Fibroblast of lung (primary cell): ENCODE data around the gene DPEP2. TPM values are rescaled to one million over a fixed set of nuclear protein-coding genes. Genes with fewer than 3 reads are reported as not detected.
"Not testable (repeated sequence)": the region's sequence is repeated elsewhere in the genome, so short reads cannot be mapped to it uniquely, and the experiment has no call there.

Experiments used
- DNase-seq, 2 donors: peaks; one replicate each; pipeline versions ENCODE4 v3.0.0 to v3.0.0-alpha.2; 2010; ENCODE audit warnings: low read depth in 2 of 2
- H2AFZ ChIP-seq: 2 replicates; pipeline ENCODE4 v1.5.1; 2012; ENCODE audit warnings: low read length, control low read depth, inconsistent platforms
- H3K27ac ChIP-seq: 2 replicates; pipeline ENCODE4 v1.5.1; 2011; ENCODE audit warnings: low read length, control low read depth; ENCODE audit not compliant: insufficient read depth
- H3K27me3 ChIP-seq: 2 replicates; pipeline ENCODE4 v1.5.1; 2011; ENCODE audit warnings: mild to moderate bottlenecking, low read length; ENCODE audit not compliant: control insufficient read depth, insufficient read depth
- H3K36me3 ChIP-seq: 2 replicates; pipeline ENCODE4 v1.5.1; 2011; ENCODE audit warnings: low read length; ENCODE audit not compliant: control insufficient read depth, insufficient read depth
- H3K4me1 ChIP-seq: 2 replicates; pipeline ENCODE4 v1.5.1; 2011; ENCODE audit warnings: low read length; ENCODE audit not compliant: control insufficient read depth, insufficient read depth; ENCODE audit errors: extremely low read depth
- H3K4me2 ChIP-seq: 2 replicates; pipeline ENCODE4 v1.5.1; 2011; ENCODE audit warnings: low read length, control low read depth; ENCODE audit not compliant: insufficient read depth; ENCODE audit errors: extremely low read depth
- H3K4me3 ChIP-seq, 4 experiments: fragments of 200-600 bp in 1 of 4; sonication (generic) in 1 of 4; replicated peaks in 1 of 4; 2 replicates each; pipeline ENCODE4 v1.5.1; 2011 to 2016; ENCODE audit warnings: low read length in 4 of 4, low read depth in 3 of 4, mild to moderate bottlenecking in 3 of 4, control low read depth in 2 of 4, inconsistent platforms in 1 of 4, mixed read lengths in 1 of 4; ENCODE audit not compliant: insufficient read depth in 1 of 4; ENCODE audit errors: control extremely low read depth in 1 of 4
- H3K79me2 ChIP-seq: 2 replicates; pipeline ENCODE4 v1.5.1; 2012; ENCODE audit warnings: mild to moderate bottlenecking, low read length, inconsistent platforms; ENCODE audit not compliant: control insufficient read depth, insufficient read depth
- H3K9ac ChIP-seq: 2 replicates; pipeline ENCODE4 v1.5.1; 2011; ENCODE audit warnings: mild to moderate bottlenecking, low read length, control low read depth; ENCODE audit not compliant: insufficient read depth
- H3K9me3 ChIP-seq: 2 replicates; pipeline ENCODE4 v1.5.1; 2012; ENCODE audit warnings: low read depth, low read length; ENCODE audit not compliant: control insufficient read depth, insufficient read depth
- H4K20me1 ChIP-seq: 2 replicates; pipeline ENCODE4 v1.5.1; 2011; ENCODE audit warnings: low read length; ENCODE audit not compliant: control insufficient read depth, insufficient read depth; ENCODE audit errors: extremely low read depth
- EZH2 ChIP-seq: IDR thresholded peaks from 2 replicates; pipeline ENCODE4 v1.5.1; 2012; ENCODE audit warnings: low read length, control low read depth, mild to moderate bottlenecking; ENCODE audit errors: missing control alignments
- polyA plus RNA-seq, 2 donors: library from polyadenylated mRNA; depleted of rRNA in 1 of 2; stranded (reverse) in 1 of 2; unstranded in 1 of 2; fragments of >200 nt; gene quantifications; 2 replicates each; pipeline ENCODE4 v1.2.1, GENCODE V29; 2011 to 2012; ENCODE audit warnings: missing spikeins in 1 of 2
- total RNA-seq: library from RNA; depleted of rRNA; stranded (reverse); fragments of >200 nt; gene quantifications from 2 replicates; pipeline ENCODE4 v1.2.1, GENCODE V29; 2014
- TF ChIP-seq, protein P1 (sequence below), 2 donors: IDR thresholded peaks in 1 of 2; conservative IDR thresholded peaks in 1 of 2; 1 replicate in 1 of 2; 2 replicates in 1 of 2; pipeline ENCODE4 v1.5.1; 2011 to 2012; ENCODE audit warnings: low read length in 2 of 2, control low read depth in 1 of 2, inconsistent platforms in 1 of 2, low read depth in 1 of 2, mild to moderate bottlenecking in 1 of 2

DPEP2 gene
- total and polyA plus RNA-seq, 2 donors (not counting 1 experiment from before 2014, with no cell fraction given) = not detected

DNA sequence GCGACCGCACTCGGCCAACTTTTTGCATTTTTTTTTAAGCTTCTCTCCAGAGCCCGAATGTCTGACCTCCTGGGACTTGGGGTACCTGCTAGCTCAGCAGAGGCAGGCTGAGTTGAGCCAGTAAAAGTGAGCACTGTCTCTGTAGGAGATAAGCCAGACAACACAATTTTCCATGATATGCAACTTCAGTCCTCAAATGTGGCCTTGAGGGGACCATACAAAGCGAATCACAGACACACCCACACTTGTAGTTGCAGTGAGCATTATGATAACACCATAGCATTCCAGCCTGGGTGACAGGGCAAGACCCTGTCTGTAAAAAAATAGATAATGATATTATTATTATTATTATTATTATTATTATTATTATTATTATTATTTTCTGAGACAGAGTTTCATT lies 2.6 kb downstream of the DPEP2 start:
- Histone ChIP-seq H3K27ac (no peak overlapping the region), H3K9me3 (no peaks in the 10 kb centered on the region), H3K27me3 (no peaks in the 10 kb centered on the region), H3K4me3 (no peak overlapping the region), H3K36me3 (no peaks in the 10 kb centered on the region), H3K79me2 (no peaks in the 10 kb centered on the region), H3K4me1 (peaks cover 2% of the 10 kb centered on the region), H3K4me2 (no peak overlapping the region), H2AFZ (no peak overlapping the region), H4K20me1 (no peaks in the 10 kb centered on the region), H3K9ac (no peak overlapping the region)
- TF ChIP-seq EZH2 = no peak
- TF ChIP-seq, protein P1, sequence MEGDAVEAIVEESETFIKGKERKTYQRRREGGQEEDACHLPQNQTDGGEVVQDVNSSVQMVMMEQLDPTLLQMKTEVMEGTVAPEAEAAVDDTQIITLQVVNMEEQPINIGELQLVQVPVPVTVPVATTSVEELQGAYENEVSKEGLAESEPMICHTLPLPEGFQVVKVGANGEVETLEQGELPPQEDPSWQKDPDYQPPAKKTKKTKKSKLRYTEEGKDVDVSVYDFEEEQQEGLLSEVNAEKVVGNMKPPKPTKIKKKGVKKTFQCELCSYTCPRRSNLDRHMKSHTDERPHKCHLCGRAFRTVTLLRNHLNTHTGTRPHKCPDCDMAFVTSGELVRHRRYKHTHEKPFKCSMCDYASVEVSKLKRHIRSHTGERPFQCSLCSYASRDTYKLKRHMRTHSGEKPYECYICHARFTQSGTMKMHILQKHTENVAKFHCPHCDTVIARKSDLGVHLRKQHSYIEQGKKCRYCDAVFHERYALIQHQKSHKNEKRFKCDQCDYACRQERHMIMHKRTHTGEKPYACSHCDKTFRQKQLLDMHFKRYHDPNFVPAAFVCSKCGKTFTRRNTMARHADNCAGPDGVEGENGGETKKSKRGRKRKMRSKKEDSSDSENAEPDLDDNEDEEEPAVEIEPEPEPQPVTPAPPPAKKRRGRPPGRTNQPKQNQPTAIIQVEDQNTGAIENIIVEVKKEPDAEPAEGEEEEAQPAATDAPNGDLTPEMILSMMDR (conservative IDR thresholded peaks at IDR 0.05 in 1 of 2, IDR thresholded peaks at IDR 0.05 in 1 of 2; ENCODE audit: low read depth in 1 of 2, low read length in 2 of 2) = no peak
- no peak for DNase-seq

DNA sequence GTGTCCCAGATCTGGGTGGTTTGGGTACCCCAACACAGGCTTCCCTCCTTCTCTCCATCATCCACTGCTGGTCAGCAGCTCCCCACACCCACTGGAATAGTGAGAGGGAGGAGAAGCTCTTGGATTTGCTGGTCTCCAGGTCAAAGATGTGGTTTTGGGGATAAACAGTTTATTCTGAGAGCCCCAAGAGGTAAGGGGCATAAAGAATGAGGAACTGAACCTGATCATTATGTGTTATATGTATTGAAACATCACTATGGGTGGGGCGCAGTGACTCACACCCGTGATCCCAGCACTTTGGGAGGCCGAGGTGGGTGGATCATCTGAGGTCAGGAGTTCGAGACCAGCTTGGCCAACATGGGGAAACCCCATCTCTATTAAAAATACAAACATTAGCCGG lies 3.9 kb downstream of the DPEP2 start:
- H3K4me1 ChIP-seq = peaks cover 2% of the 10 kb centered on the region
- no peaks in the 10 kb centered on the region for H3K9me3 ChIP-seq
- H3K9ac ChIP-seq = no peak overlapping the region
- H2AFZ ChIP-seq = no peak overlapping the region
- no peak overlapping the region for H3K27ac ChIP-seq
- no peak overlapping the region for H3K4me3 ChIP-seq
- H3K36me3 ChIP-seq = no peaks in the 10 kb centered on the region
- no peak overlapping the region for H3K4me2 ChIP-seq
- DNase-seq = no peak
- H3K79me2 ChIP-seq = no peaks in the 10 kb centered on the region
- H4K20me1 ChIP-seq = no peaks in the 10 kb centered on the region
- H3K27me3 ChIP-seq = no peaks in the 10 kb centered on the region
- TF ChIP-seq EZH2 = no peak
- TF ChIP-seq, protein P1 (conservative IDR thresholded peaks at IDR 0.05 in 1 of 2, IDR thresholded peaks at IDR 0.05 in 1 of 2; ENCODE audit: low read depth in 1 of 2, low read length in 2 of 2) = no peak

DNA sequence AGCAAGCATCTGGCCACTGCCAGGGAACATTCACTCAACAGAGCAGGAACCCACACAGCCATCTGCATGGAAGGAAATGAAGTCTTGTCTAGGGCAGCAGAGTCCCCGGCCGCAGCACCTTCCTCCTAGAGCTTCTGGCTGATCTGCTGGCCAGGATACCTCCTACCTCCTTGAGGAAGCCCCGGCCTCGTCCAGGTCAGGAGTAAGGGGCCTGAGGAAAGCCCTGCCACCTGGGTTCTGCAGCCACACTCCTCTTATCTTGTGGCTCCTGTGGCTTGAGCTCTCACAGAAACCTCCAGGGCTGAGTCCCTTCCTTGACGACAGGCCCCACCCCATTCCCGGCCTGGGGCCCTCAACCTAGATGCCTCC lies 5.3 kb downstream of the DPEP2 start:
- not testable (repeated sequence) for H3K27me3 ChIP-seq, H3K4me2 ChIP-seq, H3K9me3 ChIP-seq, H3K36me3 ChIP-seq, H3K4me1 ChIP-seq, H3K79me2 ChIP-seq, H4K20me1 ChIP-seq, H3K27ac ChIP-seq, H3K4me3 ChIP-seq, H3K9ac ChIP-seq, DNase-seq, H2AFZ ChIP-seq
